ENCODE measurements around the gene AP5B1.

The AP5B1 gene, protein sequence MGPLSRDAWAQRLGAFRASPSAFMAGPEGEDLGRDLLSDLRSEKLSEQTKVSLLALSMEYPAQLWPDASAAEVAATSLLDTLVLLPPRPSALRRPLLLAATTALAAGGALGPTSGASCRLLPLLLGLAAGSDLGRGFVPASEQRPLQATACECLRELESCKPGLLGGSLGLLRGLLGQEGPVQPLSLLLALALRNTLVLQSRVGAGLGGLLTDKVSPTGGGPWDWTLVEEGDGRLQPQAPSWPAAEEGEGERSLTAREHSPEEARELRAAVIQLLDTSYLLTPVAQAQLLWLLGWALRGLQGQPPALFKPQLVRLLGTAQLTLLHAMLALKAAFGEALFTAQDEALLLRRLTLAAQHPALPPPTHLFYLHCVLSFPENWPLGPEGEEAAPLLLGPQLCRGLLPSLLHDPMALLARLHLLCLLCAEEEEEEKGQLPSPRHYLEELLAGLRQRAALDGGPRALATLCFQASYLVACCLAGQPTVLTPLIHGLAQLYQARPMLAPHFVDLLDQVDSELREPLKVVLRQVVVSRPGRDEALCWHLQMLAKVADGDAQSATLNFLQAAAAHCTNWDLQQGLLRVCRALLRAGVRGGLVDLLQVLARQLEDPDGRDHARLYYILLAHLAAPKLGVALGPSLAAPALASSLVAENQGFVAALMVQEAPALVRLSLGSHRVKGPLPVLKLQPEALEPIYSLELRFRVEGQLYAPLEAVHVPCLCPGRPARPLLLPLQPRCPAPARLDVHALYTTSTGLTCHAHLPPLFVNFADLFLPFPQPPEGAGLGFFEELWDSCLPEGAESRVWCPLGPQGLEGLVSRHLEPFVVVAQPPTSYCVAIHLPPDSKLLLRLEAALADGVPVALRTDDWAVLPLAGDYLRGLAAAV

DNA sequence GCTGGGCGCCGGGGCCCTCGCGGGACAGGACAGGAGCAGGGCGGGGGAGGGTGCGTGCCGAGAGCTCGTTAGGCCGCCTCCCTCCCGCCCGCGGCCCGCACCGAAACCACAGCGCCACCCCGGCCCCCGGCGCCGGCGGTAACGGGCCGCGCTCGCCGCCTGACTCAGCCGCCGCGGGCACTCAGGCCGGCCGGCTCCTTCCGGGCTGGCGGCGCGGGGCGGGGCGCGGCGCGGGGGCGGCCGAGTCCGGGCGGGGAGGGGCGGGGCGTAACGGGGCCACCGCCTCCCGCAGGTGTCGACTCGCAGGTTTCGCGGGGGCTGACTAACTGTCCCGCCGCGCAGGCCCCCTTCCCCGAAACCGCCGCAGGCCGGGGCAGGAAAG lies at the start of gene AP5B1:
AP5B1 (minus strand) TSS at position 207 of the 382 bp plus-strand sequence. CDS start 385 bp downstream, outside the sequence.
- peak in 29 of 51 donors; percentile 12 to 66 (median 27) for DNase-seq

DNA sequence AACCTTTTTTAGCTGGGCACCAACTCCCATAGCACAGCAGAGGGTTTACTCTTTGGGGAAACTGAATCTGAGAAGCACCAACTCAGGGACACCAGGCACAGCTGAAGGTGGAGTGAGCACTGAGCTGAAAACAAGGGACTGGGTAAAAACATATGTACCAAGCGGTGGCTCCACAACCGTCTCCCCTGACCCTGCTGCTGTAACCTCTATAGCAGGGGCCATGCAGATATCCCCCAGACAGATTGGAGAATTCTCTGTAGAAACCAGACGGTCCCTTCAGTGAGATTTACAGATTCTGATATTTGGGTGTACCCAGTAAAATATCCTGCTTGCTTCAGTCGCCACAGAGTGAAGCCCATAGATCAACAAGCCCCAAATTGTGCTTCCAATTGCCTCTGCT lies 48.7 kb upstream of the AP5B1 start:
- no peak for DNase-seq

DNA sequence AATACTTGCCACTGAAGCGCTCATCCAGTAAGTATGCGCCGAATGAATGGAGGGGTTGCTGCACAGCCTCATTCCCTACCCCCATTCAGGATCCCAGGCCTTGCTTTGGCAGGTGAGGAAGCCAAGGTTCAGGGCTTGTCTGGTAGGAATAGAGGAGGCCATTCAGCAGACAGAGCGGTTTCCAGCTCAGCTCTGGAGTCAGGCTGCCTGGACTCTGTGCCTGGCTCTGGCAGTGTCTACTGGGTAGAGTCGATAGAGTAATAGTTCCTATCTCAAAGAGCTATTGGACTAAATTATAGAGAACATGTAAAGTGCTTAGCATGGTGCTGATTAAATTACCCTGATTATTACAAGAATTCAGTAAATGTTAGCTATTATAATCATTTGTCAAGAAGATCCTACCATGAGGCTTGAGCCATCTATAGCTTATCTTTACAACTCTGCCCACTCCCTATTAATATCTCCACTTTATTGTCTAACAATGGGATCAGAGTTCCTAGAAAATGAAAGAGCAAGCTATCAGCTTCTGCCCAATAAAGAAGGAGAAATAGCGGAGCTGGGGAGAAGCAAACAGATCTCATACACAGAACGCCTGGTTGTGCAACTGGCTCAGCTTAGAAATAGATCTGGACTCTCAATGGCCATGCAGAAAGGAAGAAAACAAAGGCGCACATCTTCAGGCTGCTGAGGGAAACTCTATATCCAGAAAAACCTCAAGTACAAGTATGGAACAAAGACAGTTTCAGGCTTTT lies 46.4 kb upstream of the AP5B1 start:
- DNase-seq: no peak

DNA sequence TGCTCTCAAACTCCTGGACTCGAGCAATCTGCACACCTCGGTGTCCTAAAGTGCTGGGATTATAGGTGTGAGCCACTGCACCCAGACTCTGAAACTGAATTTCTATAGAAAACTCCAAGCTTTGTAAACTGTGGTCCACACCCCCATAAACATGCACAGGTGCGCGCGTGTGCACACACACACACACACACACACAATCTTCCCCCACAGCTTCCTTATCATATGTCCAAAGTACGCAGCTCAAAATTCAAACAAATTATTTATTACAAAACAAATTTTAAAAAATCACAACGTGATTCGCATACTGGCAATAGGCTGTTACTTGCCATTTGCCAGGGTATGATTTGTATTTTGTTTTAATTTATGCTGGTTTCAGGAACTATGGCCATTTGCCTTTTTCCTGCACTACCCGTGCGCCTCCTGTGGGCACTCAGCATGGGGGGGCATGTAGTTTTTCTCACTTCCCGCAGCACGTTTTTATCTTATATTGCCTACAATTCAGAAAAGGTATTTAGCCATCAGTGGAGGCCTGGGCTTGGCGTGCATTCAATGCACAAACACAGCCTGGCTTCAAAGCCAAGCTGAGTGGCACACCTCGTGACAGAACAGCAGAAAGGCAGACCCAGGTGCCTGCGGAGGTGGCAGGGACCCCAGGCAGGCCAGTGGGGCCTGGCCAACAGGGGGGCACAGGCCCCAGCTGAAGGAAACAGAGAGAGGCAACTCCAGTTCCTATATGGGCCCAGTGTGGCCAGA lies 42.2 kb upstream of the AP5B1 start:
- DNase-seq: no peak

DNA sequence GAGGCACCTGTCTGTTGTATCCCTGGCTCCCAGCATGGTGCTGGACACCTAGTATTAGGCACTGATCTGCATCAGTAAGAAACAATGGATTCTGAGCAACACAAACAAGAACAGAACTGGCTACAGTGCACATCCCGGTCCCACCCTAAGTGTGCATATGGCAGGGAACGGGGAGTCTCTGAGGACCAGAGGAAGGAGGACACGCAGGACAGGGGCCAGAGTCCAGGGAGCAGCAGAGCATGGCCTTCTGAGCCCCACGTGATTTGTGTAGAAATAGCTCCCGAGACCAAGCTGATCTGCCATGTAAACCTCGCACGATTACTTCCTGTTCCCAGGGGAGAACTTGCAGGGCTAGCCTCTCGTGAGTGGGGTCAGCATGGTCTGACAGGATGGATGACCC lies 40.3 kb upstream of the AP5B1 start:
- no peak for DNase-seq

DNA sequence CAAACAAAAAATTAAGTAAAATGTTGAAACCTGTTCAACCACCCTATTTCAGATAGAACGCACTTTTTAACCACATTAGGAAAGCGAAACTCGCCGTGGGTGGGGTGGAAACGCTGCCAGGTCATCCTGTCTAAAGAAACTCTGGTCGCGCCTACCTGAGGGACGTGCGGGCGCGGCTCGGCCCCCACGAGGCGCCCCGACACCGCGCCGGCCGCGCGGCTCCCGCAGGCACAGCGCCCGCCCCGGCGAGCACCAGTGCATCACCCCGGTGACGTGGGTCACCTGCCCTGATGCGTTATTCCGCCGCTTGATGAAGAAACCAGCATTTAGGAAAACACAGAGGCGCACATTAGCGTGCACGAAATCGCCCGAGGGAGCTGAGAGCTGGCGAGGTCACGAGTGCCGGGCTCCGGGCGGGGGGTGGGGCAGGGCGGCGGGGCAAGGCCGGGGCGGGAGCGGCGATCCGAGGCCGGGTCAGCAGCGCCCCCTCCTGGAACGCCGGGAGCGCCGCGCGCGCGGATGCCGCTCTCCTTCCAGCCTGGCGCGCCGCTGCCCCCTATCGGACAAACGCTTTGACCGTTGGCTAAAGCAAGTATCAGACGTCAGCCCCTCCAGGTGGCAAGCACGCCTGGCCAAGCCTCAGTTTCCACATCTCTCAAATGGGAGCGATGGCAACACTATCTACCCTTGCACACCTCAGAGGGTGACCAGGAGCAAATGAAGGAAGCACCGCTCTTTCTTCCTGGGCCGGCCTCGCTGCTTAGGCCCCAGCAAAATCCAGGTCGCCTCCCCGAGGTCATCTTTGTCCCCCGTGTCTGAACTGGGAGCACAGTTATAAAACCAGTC lies 37.3 kb upstream of the AP5B1 start:
- peak; percentile 39 to 97 (median 85) for DNase-seq

DNA sequence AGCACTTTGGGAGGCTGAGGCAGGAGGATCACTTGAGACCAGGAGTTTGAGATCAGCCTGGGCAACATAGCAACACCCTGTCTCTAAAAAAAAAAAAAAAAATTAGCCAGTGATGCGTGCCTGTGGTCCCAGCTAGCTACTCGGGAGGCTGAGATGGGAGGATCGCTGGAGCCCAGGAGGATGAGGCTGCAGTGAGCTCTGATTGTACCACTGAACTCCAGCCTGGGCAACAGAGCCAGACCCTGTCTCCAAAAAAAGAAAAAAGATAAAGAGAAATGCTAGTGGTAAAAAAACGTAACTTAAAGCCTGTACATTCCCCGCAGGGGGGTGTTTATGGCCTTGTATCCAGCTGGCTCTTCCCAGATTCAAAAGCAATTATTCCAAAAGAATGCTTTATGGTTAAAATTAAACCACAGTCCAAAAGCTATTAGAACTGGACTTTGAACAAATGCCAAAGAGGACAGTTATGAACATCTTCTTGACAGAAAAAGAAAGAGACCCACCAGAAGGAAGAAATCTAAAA lies 36.6 kb upstream of the AP5B1 start:
- no peak for DNase-seq

DNA sequence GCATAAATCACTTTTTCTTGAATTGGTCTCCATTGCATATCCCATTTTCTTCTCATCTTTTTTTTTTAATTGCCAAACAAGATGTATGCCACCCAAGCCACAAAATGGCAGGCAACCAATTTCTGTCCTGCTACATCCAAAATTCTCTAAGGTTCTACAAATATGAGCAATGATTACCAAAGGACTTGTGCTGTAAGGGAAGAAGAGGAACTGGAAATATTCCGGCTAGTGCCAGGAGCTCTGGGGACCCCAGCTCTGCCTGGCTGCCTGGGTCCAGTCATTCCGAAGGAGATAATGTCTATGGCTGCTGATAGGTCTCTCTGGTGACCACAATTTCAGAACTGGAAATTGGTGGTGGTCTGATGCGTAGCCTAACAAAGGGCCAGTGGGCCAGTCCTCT lies 35.9 kb upstream of the AP5B1 start:
- DNase-seq: no peak

DNA sequence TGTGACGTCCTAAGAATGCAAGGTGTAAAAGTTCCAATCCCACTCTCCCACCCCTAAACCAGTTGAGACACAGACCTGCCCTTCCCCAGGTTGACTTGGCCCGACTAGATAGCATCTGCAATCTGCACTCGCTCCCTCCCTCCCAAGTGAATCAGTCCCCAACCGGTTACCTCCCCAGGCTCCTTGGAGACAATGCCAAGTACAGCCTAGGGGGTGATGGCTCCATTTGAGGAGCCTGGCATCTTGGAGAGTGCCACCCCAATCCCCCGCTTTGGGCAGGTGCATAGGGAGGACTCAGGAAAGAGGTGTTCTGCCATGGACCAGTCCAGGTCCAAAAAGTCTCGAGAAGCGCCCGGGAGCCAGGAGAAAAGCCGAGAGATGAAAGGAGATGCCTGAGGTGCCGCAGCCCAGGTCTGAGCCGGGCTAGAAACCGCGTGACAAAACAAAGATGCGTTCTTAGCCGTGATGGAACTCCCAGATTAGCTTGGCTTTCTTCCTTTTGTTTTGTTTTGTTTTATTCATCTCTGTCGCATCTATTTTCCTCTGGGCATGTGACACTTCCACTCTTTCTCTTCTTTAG lies 34.3 kb upstream of the AP5B1 start:
- no peak for DNase-seq

DNA sequence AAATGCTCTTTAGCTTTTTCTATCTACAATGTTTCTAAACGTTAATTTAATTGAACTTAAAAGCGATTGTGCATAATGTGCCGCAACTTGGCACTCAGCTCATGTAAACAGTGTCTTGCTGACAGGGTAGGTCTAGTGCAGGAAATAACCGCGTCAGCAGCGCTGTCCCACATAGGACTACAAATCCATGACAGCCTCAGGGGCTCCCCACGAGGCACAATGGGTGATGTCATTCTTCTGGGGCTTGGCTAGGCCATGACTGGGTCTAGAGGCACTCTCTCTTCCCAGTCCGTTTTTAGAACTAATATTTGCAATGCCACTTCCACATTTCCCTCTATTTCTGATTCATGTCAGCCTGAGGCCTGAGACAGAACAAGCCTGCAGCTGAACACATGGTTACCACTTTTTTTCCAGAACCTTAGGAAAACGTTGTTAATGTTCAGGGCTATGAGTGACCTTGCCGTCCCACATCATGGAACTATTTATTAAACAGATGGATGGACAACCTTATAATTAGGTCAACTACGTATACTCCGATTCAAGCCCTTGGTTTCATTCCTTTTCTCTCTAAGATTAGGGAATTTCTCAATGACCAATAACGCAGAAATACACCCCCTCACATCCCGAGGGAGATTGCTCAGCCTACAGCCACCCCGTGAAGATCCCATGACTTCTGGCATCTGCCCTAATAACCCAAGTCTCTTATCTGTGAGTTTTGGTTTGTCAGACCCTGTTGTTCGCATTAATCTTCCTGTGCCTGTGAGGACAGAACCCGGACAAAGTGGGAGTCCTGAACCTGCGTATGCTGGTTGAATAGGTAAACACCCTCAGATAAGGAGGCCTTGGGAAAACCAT lies 33.6 kb upstream of the AP5B1 start:
- DNase-seq: peak in 8 of 51 donors; percentile 3 to 43 (median 6)

DNA sequence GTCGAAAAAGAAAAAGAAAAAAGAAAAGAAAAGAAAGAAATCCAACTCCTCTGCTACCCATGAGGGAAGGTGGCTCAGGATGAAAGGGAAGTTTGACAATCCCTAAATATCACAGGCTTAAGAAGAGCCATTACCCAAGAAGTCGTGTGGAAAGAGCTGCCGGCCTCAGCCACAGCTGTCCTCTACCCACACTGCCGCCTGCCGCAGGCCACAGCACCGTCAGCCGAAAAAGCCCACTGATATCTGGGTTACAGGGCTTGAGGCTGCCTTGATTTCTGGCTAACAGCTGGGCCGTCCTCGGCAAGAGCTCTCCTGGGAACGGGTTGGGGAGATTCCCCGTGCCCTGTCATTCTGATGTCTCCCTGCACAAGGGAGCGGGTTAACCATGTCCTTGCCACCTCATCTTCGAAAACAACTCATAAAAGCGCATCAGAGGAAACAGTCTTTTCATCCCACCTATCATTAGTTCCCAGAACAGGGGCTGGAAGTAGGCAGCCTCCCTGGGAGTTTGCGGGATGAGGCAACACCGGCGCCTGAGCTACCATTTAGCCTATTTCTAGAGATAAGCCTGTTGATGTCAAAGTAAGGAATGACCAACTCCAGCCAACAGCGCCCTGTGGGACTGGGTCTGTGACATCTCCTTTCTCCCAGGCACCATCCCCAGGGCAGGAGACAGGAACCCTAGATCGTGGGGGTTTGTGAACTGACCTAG lies 31.1 kb upstream of the AP5B1 start:
- no peak for DNase-seq

DNA sequence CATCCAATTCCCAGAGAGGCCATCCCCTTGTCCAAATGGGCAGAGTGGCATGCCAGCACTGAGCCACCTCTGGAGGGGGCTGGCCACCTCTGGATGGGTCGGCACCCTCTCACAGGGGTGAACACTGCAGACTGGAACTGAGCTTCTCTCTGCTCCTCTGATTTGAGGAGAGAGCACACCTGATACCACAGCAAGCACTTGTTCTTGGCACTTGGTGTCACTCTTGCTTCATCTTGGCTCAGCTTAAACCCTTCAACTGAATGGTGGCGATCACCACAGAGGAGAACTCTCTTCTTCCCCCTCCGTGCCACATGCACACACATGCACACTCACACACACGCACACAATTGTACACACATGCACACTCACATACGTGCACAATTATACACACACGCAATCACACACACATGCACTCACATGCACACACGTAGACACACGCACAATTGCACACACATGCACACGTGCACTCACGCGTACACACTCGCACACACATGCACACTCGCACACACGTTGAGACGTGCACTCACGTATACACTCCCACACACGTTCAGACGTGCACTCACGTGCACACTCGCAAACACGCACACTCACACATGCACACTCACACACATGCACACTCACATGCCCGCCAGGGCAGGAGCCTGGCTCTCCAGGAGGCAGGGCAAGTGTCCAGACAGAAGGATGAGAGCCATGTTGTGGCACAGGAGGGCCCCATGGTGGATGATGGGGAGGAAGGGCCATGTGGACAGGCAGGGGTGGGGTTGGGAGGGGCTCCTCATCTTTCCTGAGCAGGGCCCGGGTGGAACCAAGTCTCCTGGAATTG lies 29.5 kb upstream of the AP5B1 start:
- DNase-seq: no peak

DNA sequence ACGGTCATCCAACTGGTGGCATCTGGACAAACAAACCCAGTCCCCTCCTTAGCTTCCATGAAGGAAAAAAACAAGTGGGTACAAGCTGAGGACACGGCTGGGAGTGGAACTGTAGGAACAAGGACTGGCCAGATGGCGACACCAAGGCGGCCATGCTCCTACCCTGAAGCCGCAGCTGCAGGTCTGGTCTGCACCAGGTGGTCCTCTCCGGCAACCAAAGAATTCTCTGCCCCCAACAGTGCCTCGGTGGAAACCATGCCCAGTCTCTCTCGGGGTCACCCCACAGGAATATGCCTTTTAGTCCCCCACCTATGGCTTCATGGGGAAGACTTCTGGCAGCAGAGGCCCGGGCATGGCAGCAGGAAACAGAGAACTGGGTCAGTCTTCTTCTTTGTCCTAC lies 28.7 kb upstream of the AP5B1 start:
- no peak for DNase-seq

DNA sequence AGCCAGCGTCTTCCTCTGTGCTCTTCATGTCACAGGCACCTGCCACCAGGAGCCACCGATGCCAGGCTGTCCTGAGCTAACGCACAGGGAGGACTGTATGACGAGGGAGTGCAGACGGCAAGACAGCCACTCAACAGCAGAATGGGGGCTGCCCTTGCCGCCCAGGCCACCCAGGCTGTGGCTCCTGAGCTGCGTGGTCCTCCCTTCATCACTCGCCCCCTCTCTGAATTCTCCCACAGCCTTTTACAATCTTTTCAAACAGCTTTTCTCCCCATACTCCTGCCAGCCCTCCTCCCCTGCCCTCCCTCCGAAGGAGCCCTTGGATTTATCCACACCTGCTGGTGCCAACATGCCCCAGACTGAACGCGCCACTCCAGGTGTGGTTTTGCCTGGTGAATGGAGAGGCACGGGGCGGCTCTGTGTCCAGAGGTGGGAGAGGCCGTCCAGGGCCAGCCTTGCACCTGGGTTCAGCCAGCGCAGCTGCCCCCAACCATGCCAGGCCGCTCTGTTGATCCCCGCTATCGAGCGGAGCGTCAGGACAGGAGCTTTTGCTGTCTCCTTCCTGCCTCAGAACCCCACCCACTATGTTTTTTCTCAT lies 28.1 kb upstream of the AP5B1 start:
- DNase-seq: no peak

DNA sequence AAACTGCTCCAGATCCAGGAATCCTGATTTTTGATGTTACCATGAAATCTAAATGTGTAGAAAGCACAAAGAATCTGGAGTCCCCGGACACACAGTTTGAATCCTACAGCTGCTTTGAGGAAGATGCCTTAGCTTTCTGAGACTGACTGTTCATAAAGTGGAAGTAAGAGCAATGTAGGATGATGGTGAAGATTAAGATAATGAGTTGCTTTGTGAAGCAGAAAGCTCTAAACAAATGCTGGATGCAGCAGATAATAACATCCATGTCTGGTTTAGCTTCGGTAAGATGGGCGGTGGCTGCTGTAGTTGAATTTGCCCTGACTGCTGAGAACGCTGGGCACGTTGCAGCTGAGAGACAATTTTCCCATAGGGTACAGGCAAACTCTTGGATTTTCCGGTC lies 26.2 kb upstream of the AP5B1 start:
- DNase-seq: no peak

DNA sequence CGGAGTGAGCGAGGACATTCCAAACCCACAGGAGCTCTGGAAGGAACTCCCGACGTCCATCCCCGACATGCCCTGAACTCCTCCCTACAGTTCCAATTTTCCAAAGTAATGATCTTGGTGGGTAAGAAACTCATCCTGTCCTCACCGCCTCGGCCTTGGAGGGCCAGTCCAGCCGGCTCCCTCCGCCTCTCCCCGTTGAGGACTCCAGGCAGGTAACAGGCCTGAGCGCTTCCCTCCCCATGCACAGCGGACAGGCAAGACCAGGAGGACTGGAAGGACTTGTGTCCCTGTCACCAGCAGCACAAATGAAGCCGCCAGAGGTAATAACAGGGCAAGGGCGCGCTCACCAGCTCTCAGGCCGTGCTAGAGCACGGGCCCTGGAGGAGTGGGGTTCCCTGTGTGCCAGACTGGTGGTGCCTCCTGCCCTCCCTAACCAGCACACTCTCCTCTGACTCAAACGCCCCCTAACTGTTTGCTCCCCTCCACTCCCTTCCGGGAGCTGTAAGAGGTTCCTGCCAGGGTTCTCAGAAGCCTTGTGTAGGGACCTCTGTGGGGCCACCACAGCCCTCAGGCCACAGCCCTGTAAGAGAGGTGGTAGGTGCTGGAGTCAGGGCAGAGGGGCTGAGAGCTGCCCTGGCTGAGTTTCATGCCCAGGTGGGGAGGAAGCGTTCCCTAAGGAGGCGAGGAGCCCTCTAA lies 23.2 kb upstream of the AP5B1 start:
- DNase-seq: no peak

Data from hypothalamus (tissue), 51 donors.